MG63 (cell line): ENCODE measurements around the gene CCDC152. TPM values are rescaled to one million over a fixed set of nuclear protein-coding genes. Genes with fewer than 3 reads are reported as not detected.
"Not testable (repeated sequence)": the region's sequence is repeated elsewhere in the genome, so short reads cannot be mapped to it uniquely, and the experiment has no call there.

Experiments used
- DNase-seq: peaks from one replicate; pipeline ENCODE4 v3.0.0-alpha.2; 2020
- H3K27me3 ChIP-seq: fragments of 250-450 bp; sonication (Bioruptor Pico); 2 replicates; pipeline ENCODE4 v1.5.1; 2020; ENCODE audit warnings: mild to moderate bottlenecking, moderate library complexity
- H3K36me3 ChIP-seq: fragments of 250-450 bp; sonication (Bioruptor Pico); 2 replicates; pipeline ENCODE4 v1.5.1; 2020; ENCODE audit warnings: mild to moderate bottlenecking, moderate library complexity
- H3K4me3 ChIP-seq: fragments of 250-450 bp; sonication (Bioruptor Pico); 2 replicates; pipeline ENCODE4 v1.5.1; 2020; ENCODE audit warnings: mild to moderate bottlenecking, moderate library complexity
- H3K9me3 ChIP-seq: fragments of 250-450 bp; sonication (Bioruptor Pico); 2 replicates; pipeline ENCODE4 v1.5.1; 2020; ENCODE audit warnings: mild to moderate bottlenecking, moderate library complexity
- total RNA-seq: library from RNA; depleted of rRNA; stranded (reverse); fragments of >200 nt; shearing (Covaris generic); gene quantifications from 2 replicates; pipeline ENCODE4 v1.2.3, GENCODE V29; 2014; ENCODE audit warnings: low replicate concordance

CCDC152 gene
- total RNA-seq, 1 experiment from 2014 or later, result 2.5 TPM

DNA sequence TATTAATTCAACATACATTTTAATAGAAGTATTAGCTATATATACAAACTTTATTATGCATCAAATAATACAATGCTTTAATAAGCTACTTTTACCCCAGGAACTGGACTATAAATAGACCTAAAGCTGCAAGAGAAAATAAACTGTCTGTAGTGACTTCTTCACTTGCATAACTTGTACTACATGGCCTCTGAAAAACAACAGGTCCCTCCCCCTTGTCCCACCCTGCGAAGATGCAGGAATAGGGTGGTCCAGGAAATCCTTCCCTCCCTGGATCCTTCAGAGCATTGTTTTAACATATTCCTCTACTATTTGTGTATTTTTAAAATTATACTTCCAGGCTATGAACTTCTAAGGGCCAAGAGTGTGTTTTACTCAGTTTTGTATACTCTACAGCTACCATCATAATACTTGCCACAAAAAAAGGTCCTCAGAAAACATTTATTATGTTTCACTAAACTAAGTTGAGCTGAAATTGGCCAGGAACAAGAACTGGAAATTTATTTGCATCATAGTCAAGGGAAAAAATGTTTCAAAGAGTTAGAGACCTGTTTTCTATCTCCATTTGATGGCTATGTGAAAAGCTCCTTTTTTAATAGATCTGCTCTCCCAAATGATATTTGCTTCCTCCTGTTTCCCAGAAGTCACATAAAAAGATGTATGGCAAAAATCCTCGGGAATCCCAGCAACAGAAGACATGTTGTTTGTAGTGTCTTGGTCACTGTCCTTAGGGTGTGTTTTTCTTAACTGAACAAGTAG, 70.3 kb downstream of the CCDC152 start:
- no peak for DNase-seq
- H3K27me3 ChIP-seq, result peaks cover 7% of the 10 kb centered on the region; the same call in 1 of the 2 replicates
- H3K36me3 ChIP-seq, result no peaks in the 10 kb centered on the region
- H3K9me3 ChIP-seq, result no peaks in the 10 kb centered on the region
- no peak overlapping the region for H3K4me3 ChIP-seq

GRCh38 chr5:42828671-42829070, 72.1 kb downstream of the CCDC152 start:
- peak; percentile 67 for DNase-seq
- Histone ChIP-seq H3K9me3 (no peaks in the 10 kb centered on the region), H3K36me3 (no peaks in the 10 kb centered on the region), H3K4me3 (no peak overlapping the region), H3K27me3 (peaks cover 7% of the 10 kb centered on the region; the same call in 1 of the 2 replicates)

GRCh38 chr5:42830924-42831323, 74.3 kb downstream of the CCDC152 start:
- DNase-seq, result no peak
- H3K4me3 ChIP-seq, result no peak overlapping the region
- H3K36me3 ChIP-seq, result no peaks in the 10 kb centered on the region
- H3K9me3 ChIP-seq, result no peaks in the 10 kb centered on the region
- peaks cover 7% of the 10 kb centered on the region; the same call in 1 of the 2 replicates for H3K27me3 ChIP-seq

DNA sequence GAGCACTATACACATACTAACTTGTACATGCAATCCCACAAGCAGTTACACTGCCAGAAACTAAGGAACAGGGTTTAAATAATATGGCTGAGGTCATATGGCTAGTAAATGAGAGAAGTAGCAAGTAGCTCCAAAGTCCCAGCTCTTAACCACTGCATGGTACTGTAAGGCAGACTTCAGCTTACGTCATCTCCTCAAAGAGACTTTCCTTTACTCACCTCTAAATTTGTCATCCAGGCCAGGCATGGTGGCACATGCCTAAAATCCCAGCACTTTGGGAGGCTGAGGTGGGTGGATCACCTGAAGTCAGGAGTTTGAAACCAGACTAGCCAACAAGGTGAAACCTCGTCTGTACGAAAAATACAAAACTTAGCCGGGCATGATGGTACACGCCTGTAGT, 75.4 kb downstream of the CCDC152 start:
- Histone ChIP-seq H3K4me3 (no peak overlapping the region), H3K9me3 (no peaks in the 10 kb centered on the region), H3K27me3 (peaks cover 5% of the 10 kb centered on the region; the same call in 1 of the 2 replicates), H3K36me3 (no peaks in the 10 kb centered on the region)
- no peak for DNase-seq

GRCh38 chr5:42836070-42836769, 79.6 kb downstream of the CCDC152 start:
- no peaks in the 10 kb centered on the region for H3K27me3 ChIP-seq
- DNase-seq, result no peak
- no peaks in the 10 kb centered on the region for H3K36me3 ChIP-seq

GRCh38 chr5:42837601-42838000, 81.0 kb downstream of the CCDC152 start:
- Histone ChIP-seq H3K4me3 (no peak overlapping the region), H3K9me3 (no peaks in the 10 kb centered on the region), H3K27me3 (no peaks in the 10 kb centered on the region), H3K36me3 (no peaks in the 10 kb centered on the region)
- DNase-seq, result no peak

More at GRCh38 chr5:42836070-42836769, 79.6 kb downstream of the CCDC152 start:
- Histone ChIP-seq H3K9me3 (no peaks in the 10 kb centered on the region), H3K4me3 (no peak overlapping the region)

- H3K9me3 ChIP-seq, result no peaks in the 10 kb centered on the region
- H3K36me3 ChIP-seq, result no peaks in the 10 kb centered on the region
- H3K4me3 ChIP-seq, result no peak overlapping the region
- no peaks in the 10 kb centered on the region for H3K27me3 ChIP-seq
- DNase-seq, result no peak
Observed at GRCh38 chr5:42839196-42839595, 82.6 kb downstream of the CCDC152 start.

DNA sequence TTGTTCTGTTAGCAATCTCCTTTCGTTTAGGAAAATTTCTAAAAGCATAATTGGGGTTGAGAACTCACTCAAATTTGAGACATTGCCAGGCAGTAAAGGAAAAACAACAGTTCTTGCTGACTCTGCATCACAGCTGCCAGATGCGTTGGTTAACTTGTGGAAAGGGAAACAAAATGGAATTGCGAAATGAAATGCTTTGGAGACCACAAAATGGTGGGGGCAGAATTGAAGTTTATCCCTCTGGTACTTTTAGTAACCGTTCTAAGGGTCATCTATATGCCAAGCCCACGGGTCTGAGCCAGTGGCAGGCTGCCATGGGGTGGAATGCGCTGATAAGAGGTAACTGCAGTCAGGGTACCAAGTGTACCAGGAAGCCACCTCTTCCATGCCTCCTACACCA, 83.7 kb downstream of the CCDC152 start:
- Histone ChIP-seq H3K9me3 (no peaks in the 10 kb centered on the region), H3K36me3 (no peaks in the 10 kb centered on the region), H3K4me3 (no peak overlapping the region), H3K27me3 (no peaks in the 10 kb centered on the region)
- peak; percentile 8 for DNase-seq

DNA sequence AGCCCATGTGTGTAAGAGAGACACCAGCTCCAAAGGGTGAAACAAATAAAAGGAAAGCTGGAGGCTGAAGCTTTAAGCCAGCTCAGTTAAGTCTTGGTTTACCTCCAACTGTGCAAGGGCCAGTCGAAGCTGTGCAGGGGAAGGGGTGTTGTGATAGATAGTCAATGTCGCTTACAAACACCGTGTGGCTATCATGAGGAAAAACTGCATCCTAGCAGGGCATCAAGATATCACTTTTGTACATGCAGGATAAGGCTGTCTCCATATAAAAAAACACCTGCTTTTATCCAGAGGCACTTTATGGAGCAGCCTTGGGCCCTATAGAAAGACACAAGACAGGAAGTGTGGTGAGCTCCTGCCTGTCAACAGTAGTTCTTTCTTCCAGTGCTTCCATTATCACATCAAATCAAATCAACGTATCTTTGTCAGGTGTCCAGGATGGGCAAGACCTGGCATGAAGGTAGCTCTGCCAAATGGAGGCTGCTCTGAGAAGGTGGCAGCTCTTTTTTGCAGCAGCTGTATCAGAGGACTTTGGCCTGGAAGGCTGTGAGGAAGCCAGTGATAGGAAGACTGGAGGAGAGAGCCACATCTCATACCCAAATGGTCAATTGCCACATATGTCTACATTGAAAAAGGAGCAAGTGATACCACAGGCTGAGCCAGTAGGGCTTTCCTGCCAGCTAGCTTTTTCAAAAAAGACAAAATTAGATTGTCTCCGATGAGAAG, 84.4 kb downstream of the CCDC152 start:
- DNase-seq, result no peak
- Histone ChIP-seq H3K4me3 (no peak overlapping the region), H3K9me3 (no peaks in the 10 kb centered on the region), H3K27me3 (no peaks in the 10 kb centered on the region), H3K36me3 (no peaks in the 10 kb centered on the region)

DNA sequence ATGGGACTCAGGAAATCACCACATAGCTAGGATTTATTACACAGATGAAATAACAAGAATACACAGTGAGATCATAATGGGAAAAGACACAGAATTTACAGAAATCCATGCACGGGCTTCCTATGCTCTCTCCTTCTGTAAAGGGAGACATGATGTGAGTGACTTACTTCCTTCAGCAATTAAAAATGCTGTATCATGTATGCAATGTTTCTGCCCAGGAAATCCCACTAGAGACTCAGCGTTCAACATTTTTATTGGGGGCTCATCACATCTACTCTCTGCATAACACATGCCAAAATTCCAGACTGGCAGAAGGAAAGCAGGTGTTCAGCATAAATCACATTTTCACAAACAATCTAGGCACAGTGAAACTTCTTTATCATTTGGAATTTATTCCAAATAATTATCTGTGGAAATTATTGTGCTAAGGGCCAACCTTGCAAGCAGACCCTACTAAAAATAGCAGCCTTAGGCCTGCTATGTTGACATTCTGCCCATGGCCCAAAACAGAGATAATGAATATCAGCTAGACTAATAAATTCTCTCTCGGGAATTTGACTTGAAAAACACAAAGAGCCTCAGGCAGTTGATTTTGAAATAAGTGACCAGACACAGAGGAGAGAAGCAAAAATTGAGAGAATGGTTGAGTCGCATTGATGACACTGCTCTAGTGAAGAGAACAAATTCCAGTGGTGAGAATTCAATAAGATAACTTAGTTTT, 86.5 kb downstream of the CCDC152 start:
- no peaks in the 10 kb centered on the region for H3K27me3 ChIP-seq
- H3K4me3 ChIP-seq, result no peak overlapping the region
- no peaks in the 10 kb centered on the region for H3K9me3 ChIP-seq
- DNase-seq, result no peak
- H3K36me3 ChIP-seq, result no peaks in the 10 kb centered on the region

- Histone ChIP-seq H3K9me3 (no peaks in the 10 kb centered on the region), H3K36me3 (no peaks in the 10 kb centered on the region), H3K27me3 (no peaks in the 10 kb centered on the region), H3K4me3 (no peak overlapping the region)
- no peak for DNase-seq
Observed at GRCh38 chr5:42843675-42844292, 87.2 kb downstream of the CCDC152 start.

GRCh38 chr5:42844408-42844807, 87.8 kb downstream of the CCDC152 start:
- H3K36me3 ChIP-seq, H3K27me3 ChIP-seq: not testable (repeated sequence)

GRCh38 chr5:42848545-42848944, 91.9 kb downstream of the CCDC152 start:
- no peak for DNase-seq

More at GRCh38 chr5:42844408-42844807, 87.8 kb downstream of the CCDC152 start:
- not testable (repeated sequence) for H3K4me3 ChIP-seq, DNase-seq, H3K9me3 ChIP-seq

DNA sequence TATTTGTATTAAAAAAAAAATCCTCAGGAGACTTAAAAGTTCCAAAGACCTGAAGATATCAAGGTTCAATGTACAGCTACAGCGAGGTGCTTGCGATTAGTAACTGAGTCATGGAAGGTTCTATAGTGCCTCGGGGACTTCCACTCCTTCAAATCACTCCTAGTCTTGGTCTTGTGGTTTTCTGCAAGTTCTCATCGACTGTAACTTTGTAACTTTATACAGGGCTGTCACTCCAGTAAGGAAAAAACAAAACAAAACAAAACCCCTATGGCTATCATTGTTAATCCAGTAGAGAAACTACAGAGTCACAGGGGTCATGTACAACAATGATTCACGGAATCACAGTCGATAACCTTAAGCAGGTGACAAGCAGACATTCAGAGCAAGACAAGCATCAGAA, 94.9 kb downstream of the CCDC152 start:
- Histone ChIP-seq H3K36me3 (no peaks in the 10 kb centered on the region), H3K4me3 (no peak overlapping the region), H3K9me3 (no peaks in the 10 kb centered on the region), H3K27me3 (no peaks in the 10 kb centered on the region)
- DNase-seq, result no peak

More at GRCh38 chr5:42848545-42848944, 91.9 kb downstream of the CCDC152 start:
- no peaks in the 10 kb centered on the region for H3K27me3 ChIP-seq
- no peak overlapping the region for H3K4me3 ChIP-seq
- no peaks in the 10 kb centered on the region for H3K36me3 ChIP-seq
- H3K9me3 ChIP-seq, result no peaks in the 10 kb centered on the region
